GM19397 (cell line): Measurements from ENCODE around the gene RGS4.
"Not testable (repeated sequence)": the region's sequence is repeated elsewhere in the genome, so short reads cannot be mapped to it uniquely, and the experiment has no call there.

Source experiments
- ATAC-seq: cut with Tn5 transposase; IDR thresholded peaks from one replicate; pipeline ENCODE4 v1.9.1; 2021; ENCODE audit warnings: mild to moderate bottlenecking, moderate library complexity; ENCODE audit not compliant: unreplicated experiment

Gene RGS4

DNA sequence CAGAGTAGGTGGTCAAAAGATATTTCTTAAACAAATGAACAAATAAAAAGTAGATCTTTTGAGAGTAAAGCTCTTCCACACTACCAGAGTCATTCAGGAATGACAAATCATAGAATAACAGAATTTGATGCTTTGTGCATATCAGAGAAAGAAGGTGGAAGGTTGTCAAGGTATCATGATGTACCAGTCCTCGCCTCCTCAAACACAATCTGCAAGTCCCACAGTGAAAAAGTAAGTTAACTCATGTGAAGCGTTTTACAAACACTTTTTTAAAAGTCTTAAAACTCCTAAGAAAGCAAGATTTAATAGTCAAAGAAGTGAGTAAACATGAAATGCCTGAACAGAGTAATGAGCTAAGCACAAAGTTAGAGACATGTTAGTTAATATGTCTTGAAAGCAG, 2.5 kb upstream of the RGS4 start:
- ATAC-seq = no peak

DNA sequence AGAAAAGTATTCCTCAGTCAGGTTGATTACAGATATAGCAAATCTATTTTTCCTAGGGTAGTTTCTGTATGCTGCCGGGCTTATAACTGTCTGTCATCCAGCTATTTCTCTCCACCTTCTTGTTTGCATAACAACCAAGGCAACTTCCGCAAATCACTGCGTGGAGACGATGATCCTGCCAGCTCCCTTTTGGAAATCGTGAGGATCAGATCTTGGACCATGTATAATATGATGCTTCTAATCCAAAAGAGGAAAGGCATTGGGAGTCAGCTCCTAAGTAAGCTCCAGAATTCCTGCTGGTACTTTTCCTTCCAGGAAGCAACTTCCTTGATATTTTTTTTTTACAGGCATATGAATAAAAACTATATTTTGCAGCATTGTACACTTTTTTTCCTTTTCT, 445 bp upstream of the RGS4 start:
- no peak for ATAC-seq

DNA sequence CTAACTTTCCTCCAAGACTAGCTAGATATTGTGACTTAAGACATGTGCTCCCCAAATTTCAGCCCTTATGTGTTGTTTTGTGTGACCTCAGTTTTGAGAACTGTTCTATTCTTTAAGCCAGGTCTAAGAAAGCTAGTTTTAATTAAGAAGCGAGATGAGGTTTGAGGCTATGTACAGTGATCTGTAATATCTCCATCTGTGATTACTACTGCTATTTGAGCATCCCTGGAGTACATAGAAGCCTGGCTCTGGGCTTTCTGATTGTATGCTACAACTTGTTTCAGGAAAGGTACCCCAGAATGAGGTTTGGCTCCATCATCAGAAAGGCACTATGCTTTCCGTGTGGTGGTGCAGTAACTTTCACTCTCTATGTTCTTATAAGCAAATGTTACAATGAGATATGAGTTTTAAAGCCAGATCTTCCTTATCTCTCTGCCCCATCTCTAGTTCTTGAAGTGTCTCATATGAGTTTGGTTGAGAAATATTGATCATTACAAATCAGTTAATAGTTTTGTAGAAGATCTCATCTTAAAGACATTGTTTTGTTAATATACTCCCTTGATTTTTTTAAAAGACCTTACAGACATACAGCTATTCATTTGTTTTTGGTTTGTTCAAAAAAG, 605 bp downstream of the RGS4 start:
- no peak for ATAC-seq

DNA sequence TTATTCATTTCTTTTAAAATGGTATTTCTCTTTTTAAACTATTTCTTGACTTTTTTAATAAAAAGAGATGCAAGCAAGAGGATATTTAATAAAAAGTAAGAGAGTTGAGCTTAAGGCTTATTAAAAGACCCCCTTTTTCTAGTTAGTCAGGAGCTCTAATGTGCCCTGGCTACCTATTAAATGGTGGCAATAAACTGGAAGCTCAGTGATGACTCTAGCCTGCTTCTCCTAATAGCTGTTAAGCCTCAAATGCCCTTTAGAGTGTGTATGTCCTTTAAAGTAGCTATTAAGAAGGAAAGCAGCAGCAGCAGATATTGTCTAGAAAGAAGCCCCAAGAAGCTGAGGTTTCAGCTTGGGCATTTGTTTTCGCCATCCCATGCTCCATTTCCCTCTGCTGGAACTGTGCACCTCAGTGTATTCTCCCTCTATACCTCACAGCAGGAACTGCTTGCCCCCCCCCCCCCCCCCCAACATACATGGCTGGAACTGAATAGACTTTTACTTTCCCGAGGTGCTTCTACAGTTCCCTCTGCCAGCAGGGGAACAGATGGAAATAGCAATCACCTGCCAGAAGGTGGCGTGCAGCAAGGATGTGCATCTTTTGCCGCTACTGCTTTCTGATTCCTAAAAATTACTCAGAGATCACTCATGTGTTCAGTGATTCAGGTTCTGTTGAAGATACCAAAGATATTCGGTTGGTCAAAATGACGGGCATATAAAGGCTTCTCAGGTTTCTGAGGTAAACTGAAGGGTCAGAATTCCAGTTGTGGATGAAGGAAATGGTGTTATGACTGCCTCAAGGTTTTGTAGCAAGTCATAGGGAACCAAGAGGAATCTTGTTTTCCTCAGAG, 2.5 kb downstream of the RGS4 start:
- peak; percentile 74 for ATAC-seq

DNA sequence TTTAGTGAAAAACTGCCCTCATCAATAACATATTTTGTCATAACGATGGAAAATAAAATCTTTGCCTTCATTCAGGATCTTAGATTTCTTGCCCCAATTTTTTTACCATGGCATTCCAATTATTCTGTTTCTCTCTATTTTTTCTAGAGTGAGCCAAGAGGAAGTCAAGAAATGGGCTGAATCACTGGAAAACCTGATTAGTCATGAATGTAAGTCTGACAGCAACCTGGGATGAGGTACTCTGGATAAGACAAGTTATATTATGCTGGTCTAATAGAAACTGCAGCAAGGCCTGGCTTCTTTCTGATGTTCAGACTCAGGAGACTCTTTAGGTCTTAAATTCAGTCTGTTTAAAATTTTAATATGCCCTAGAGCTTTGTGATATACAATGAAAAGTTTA, 3.5 kb downstream of the RGS4 start:
- no peak for ATAC-seq

DNA sequence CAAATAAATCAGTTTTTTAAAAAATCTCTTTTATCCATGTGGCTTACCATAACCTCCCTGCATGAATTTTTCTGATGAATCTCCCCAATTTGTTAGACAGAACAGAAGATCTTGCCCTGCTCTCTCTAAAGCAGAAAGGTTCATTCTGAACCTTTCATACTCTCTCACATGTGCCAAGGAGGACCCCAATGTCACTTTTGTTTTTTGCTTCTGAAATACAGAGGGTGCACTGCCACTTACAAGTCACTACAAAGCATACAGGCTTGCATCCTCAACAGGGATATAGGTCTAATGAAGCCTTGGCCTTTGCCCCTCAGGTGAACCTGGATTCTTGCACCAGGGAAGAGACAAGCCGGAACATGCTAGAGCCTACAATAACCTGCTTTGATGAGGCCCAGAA, 4.8 kb downstream of the RGS4 start:
- no peak for ATAC-seq

DNA sequence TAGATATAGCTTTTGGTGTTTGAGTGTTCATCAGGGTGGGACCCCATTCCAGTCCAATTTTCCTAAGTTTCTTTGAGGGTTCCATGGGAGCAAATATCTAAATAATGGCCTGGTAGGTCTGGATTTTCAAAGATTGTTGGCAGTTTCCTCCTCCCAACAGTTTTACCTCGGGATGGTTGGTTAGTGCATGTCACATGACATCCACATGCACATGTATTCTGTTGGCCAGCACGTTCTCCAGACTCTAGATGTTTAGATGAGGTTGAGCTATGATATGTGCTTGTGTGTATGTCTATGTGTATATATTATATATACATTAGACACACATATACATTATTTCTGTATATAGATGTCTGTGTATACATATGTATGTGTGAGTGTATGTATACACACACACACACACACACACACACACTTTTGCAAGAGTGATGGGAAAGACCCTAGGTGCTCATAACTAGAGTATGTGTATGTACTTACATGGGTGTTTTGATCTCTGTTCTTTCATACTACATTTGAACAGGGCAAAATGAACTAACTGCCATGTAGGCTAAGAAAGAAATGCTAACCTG, 5.6 kb downstream of the RGS4 start:
- no peak for ATAC-seq

DNA sequence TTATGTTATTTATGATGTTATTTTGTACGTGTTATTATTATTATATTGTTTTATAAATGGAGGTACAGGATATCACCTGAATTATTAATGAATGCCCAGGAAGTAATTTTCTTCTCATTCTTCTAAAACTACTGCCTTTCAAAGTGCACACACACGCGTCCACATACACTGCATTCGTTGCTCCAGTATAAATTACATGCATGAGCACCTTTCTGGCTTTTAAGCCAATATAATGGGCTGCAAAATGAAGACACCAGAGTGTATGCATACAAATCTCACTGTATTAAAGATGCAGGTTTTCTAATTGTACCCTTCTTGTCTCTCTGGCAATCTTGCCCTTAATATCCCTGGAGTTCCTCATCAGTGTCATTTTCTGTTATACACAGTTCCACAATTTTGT, 6.9 kb downstream of the RGS4 start:
- no peak for ATAC-seq

DNA sequence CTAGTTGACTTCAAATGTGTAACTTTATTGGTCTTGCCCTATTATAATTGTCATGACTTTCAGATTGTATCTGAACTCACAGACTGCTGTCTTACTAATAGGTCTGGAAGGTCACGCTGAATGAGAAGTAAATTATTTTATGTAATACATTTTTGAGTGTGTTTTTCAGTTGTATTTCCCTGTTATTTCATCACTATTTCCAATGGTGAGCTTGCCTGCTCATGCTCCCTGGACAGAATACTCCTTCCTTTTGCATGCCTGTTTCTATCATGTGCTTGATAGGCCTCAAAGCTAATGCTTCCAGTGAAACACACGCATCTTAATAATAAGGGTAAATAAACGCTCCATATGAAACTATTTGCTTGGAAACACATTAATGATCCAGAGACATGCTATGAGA, 7.3 kb downstream of the RGS4 start:
- ATAC-seq = no peak

DNA sequence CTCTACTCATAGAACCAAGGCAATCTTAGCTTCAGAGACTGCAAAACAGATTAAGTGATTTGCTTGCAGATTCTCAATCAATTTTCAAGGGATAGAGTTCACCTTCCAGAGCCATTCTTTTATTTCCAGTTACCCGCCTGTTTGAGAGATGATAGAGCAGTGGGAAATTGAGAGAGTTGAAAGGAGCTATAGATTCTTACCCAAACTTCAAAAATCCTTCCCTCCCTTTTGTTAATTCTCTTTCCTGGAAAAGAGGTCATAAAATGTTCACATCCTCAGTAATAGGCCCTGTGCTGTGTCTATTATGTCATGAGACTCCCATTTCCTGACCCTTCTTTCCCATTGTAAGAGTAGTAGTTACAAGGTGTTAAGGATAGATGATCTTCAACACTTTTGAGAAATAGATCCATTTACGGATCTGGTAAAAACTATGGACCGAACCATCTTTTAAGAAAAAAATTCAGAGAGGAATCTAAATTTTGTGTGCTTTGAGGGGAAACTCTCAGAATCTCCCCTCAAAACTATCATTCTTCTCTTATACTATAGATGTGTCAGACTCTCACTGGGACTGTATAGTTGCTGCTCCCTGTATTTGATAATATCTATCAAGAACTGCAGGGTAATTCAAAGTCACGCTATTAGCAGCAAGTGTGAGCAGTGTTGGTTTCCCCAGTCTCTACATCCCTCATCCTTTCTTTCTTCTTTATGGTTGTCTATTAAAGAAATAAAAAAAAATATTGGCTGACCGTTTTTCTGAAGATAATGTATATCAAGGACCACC, 8.0 kb downstream of the RGS4 start:
- ATAC-seq = no peak

DNA sequence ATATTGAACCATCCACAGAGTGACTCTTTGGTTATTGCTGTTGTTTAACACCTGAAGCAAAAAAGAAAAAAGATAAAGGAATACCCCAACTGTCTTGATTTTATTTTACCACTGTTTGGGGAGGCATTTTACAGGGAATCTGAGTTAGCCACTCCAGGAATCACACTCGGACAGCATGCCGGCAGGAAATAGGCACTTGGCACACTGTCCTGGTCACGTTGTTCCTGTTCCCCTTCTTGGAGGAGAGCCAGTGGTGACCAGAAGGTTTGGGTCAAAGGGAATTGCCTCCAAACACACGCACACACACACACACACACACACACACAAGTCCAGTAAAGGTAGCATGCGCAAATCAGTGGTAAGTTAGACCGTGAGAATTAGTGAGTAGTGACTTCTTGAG, 13.8 kb downstream of the RGS4 start:
- ATAC-seq = no peak

DNA sequence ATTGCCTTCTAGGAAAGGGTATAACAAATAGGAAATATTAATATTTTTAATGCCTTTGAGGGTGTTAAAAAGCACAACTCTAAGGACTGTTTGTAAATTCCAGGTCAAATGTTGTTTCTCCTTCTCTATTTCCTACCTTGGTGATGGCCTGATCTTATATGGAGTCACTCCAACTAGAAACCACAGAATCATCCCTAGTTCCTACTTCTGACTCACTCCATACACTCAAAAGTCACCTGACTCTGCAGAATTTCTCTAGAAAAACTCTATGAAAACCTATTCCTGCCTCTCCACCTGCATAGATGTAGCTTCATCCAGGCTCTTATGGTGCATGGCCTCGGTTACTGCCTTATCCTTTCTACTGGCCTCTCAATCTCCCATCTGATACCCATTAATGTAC, 14.5 kb downstream of the RGS4 start:
- no peak for ATAC-seq

DNA sequence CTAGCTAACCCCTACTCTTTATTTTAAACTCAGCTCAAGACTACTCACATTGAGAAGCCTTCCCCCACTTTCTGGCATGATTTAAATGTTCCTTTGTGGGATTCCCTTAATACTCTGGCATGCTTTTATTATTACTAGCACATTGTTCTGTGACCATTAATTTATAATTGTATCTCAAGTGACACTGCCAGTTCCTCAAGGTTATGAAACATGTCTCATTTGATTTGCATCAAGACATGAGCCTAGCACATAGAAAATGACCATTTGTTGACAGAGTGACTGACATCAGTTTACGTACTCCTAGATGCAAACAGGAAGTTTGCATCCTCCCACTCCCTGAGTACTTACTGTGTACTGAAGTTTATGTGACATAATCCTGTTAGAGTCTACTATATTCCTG, 15.2 kb downstream of the RGS4 start:
- ATAC-seq = no peak

DNA sequence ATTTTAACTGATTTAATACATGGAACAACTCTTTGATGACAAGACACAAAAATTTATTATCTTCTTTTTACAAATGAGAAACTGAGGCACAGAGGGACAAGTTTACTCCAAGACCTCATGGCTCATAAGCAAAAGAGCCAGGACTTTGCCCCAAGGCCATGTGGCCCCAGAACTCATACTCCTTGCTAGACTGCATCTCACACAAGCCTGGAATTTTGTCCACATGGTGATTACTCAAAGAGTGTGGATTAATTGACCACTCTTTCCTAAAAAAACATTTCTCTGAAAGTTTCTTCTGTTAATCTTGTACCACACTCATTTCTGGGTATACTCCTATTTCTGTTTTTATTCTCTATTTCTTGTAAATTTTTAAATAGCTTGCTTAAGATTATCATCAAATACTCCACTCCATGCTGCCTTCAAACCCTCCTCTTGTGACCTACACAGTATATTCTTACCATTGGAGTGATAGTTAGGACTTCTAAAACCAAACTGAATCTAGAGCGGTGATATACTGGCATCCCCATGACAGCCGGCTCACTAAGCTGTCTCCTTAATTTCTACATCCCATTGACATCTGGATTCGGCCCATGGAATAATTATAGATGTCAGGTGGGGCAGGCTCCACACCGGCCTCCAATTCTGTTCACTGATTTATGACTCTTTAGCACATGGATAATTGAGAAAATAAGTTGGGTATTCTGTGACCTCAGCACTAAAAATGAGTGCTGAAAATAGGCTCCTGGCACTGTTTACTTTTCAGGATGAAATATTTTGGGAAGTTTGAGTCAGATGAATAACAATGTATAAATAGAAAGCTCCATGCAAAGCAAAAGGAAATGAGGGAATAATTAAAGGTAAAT, 16.1 kb downstream of the RGS4 start:
- no peak for ATAC-seq

DNA sequence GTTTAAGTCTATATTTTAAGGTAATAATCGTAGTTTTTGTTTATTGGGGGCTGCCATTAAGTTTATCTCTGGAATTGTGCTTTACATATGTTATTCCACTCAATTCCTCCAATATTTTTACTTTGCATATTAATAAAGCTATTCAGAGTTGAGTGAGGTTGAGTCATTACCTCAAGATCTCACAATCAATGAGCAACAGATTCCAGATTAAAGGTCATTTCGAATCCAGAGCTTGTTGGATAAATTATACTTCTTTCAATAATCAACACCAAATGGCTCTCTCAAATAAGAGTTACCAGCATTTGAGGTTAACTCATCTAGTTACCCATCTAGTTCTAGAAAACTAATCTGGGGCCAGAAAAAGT, 16.7 kb downstream of the RGS4 start:
- ATAC-seq = no peak

DNA sequence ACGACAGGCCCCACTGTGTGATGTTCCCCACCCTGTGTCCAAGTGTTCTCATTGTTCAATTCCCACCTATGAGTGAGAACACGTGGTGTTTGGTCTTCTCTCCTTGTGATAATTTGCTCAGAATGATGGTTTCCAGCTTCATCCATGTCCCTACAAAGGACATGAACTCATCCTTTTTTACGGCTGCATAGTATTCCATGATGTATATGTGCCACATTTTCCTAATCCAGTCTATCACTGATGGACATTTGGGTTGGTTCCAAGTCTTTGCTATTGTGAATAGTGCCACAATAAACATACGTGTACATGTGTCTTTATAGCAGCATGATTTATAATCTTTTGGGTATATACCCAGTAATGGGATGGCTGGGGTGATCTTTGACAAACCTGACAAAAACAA, 20.0 kb downstream of the RGS4 start:
- not testable (repeated sequence) for ATAC-seq

DNA sequence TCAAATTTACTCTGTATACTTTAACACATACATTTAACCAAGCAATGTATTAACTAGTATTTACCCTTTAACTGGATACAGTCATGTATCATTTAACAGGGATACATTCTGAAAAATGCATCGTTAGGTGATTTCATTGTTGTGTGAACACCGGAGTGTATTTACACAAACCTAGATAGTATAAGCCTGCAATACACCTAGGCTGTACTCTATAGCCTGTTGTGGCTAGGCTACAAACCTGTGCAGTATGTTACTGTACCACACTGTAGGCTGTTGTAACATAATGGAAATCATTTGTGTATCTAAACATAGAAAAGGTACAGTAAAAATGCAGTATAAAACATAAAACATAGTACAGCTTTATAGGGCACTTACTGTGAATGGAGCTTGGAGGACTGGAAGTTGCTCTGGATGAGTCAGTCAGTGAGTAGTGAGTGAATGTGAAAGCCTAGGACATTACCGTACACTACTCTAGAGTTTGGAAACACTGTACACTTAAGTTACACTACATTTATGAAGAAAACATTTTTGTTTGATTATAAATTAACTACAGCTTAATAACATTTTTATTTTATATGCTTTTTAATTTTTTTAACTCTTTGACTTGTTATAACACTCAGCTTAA, 21.3 kb downstream of the RGS4 start:
- no peak for ATAC-seq

DNA sequence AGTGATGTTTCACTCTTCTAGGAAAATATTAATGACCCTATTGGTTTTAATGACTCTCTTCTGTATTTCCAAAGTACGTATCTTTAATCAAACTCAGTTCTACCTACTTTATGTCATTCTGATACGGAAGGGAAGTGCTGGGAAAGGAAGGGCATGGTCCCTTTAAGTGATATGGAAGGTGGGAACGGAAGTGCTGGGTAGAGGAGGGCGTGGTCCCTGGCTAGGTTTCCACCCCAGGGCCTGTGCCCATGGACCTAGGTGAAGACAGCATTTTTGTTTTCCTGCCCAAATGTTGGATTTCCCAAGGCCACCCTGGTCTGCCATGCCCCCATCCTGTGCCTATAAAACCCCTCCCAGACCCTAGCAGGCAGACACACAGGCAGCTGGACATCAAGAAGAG, 24.0 kb downstream of the RGS4 start:
- ATAC-seq = no peak

DNA sequence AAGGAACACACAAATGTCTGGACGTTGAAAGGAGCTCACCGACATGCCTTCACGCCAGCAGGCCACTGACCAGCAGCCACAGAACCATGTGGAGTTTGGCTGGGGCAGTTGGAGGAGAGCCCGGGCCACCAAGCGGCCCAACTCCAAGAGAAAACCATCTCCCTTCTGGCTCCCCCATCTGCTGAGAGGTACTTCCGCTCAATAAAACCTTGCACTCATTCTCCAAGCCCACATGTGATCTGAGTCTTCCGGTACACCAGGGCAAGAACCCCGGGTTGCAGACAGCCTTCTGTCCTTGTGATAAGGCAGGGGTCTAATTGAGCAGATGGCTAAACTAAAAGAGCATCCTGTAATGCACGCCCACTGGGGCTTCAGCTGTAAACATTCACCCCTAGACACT, 24.4 kb downstream of the RGS4 start:
- ATAC-seq = no peak

DNA sequence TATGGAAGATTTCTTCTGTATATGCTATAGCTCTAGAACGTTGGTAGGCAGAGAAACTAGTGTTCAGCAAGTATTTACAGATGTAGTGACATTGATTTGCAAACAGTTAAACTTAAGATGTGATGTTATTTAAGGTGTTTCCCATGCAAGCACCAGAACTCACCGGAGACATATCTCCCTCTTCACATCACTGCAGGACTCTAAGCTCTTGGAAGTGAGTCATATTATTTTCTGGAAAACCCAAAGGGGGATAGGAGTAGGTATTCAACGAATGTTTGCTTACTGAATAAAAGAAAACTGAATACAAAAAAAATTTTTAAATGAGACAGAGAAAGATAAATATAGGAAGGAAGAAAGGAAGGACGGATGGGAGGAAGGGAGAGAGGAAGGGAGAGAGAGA, 25.0 kb downstream of the RGS4 start:
- ATAC-seq = no peak
